B cell (primary cell): ENCODE data around the gene ROR2. TPM values are rescaled to one million over a fixed set of nuclear protein-coding genes. Genes with fewer than 3 reads are reported as not detected.

Source experiments
- ATAC-seq: fragments of 200-7000 bp; cut with Tn5 transposase; one replicate; pipeline ENCODE4 v1.10.0; 2021; ENCODE audit warnings: low read depth, mild to moderate bottlenecking, moderate number of reproducible peaks, moderate library complexity
- CTCF ChIA-PET: fragments of 350-600 bp; sonication (Branson Sonifier 250); formaldehyde crosslinking; loops from one replicate; lab custom pipeline; 2021; ENCODE audit warnings: antibody characterized with exemption, inconsistent platforms; lab: Charles Lee
- POLR2A ChIA-PET: fragments of 350-600 bp; sonication (Branson Sonifier 250); formaldehyde crosslinking; loops from one replicate; lab custom pipeline; 2021; ENCODE audit warnings: antibody characterized with exemption; lab: Charles Lee
- DNase-seq: peaks from one replicate; pipeline ENCODE4 v3.0.0; 2013
- H2AFZ ChIP-seq: 2 replicates; pipeline ENCODE4 v1.6.1; 2012; ENCODE audit warnings: mild to moderate bottlenecking, low read depth, low read length; ENCODE audit not compliant: insufficient read depth, poor library complexity, severe bottlenecking
- H3K27ac ChIP-seq, 2 donors: 1 replicate in 1 of 2; 2 replicates in 1 of 2; pipeline ENCODE4 v1.5.1; 2012 to 2013; ENCODE audit warnings: low read length in 2 of 2, mild to moderate bottlenecking in 2 of 2, moderate library complexity in 1 of 2
- H3K27me3 ChIP-seq, 4 experiments: fragments of 200-600 bp in 1 of 4; sonication (generic) in 1 of 4; replicated peaks in 1 of 4; 1 replicate in 2 of 4; 2 replicates in 2 of 4; pipeline versions ENCODE4 v1.6.1 to v1.7.0; 2013 to 2016; ENCODE audit warnings: low read length in 3 of 4, mild to moderate bottlenecking in 2 of 4, mixed read lengths in 1 of 4, moderate library complexity in 1 of 4; ENCODE audit not compliant: insufficient read depth in 4 of 4, control insufficient read depth in 3 of 4; ENCODE audit errors: control extremely low read depth in 1 of 4
- H3K36me3 ChIP-seq, 2 experiments: replicated peaks in 1 of 2; 1 replicate in 1 of 2; 2 replicates in 1 of 2; pipeline versions ENCODE4 v1.6.1 to v1.7.1; 2013; ENCODE audit warnings: low read length in 1 of 2; ENCODE audit not compliant: insufficient read depth in 2 of 2, control insufficient read depth in 1 of 2; ENCODE audit errors: control extremely low read depth in 1 of 2, extremely low read depth in 1 of 2
- H3K4me1 ChIP-seq, 2 donors: fragments of 200-600 bp in 1 of 2; sonication (generic) in 1 of 2; 1 replicate in 1 of 2; 2 replicates in 1 of 2; pipeline versions ENCODE4 v1.5.1 to v1.6.1; 2013 to 2017; ENCODE audit warnings: low read length in 2 of 2; ENCODE audit not compliant: control insufficient read depth in 2 of 2, insufficient read depth in 2 of 2
- H3K4me2 ChIP-seq: replicated peaks from 2 replicates; pipeline ENCODE3; 2012; ENCODE audit warnings: mild to moderate bottlenecking, low read depth, low read length; ENCODE audit not compliant: poor library complexity, severe bottlenecking
- H3K4me3 ChIP-seq, 5 experiments: fragments of 200-600 bp in 1 of 5; sonication (generic) in 1 of 5; 1 replicate in 3 of 5; 2 replicates in 2 of 5; pipeline versions ENCODE4 v1.5.1 to v1.7.0; 2011 to 2016; ENCODE audit warnings: low read length in 4 of 5, mild to moderate bottlenecking in 4 of 5, low read depth in 2 of 5, control low read depth in 1 of 5, moderate library complexity in 1 of 5; ENCODE audit not compliant: insufficient read depth in 1 of 5; ENCODE audit errors: control extremely low read depth in 1 of 5, extremely low read depth in 1 of 5
- H3K79me2 ChIP-seq: fragments of 200-600 bp; sonication (generic); one replicate; pipeline ENCODE4 v1.6.0; 2016; ENCODE audit warnings: low read length; ENCODE audit not compliant: control insufficient read depth, insufficient read depth
- H3K9ac ChIP-seq: fragments of 200-600 bp; sonication (generic); 2 replicates; pipeline ENCODE4 v1.6.1; 2017; ENCODE audit warnings: mild to moderate bottlenecking, low read length, moderate library complexity
- H3K9me3 ChIP-seq, 3 donors: one replicate each; pipeline versions ENCODE4 v1.6.1 to v1.7.1; 2013; ENCODE audit warnings: low read length in 2 of 3; ENCODE audit not compliant: control insufficient read depth in 2 of 3, insufficient read depth in 1 of 3; ENCODE audit errors: control extremely low read depth in 1 of 3
- H4K20me1 ChIP-seq: 2 replicates; pipeline ENCODE4 v1.6.0; 2012; ENCODE audit warnings: mild to moderate bottlenecking, low read length; ENCODE audit not compliant: insufficient read depth, control insufficient read depth, poor library complexity, severe bottlenecking
- H3K27ac Mint-ChIP-seq: one replicate; pipeline ENCODE4 v1.8.0; 2021; ENCODE audit warnings: mixed read lengths
- H3K27me3 Mint-ChIP-seq: one replicate; pipeline ENCODE4 v1.8.0; 2021; ENCODE audit warnings: mixed read lengths
- H3K4me1 Mint-ChIP-seq: one replicate; pipeline ENCODE4 v1.8.0; 2021; ENCODE audit warnings: mixed read lengths
- H3K4me3 Mint-ChIP-seq: one replicate; pipeline ENCODE4 v1.8.0; 2021; ENCODE audit warnings: mixed read lengths
- H3K9me3 Mint-ChIP-seq: one replicate; pipeline ENCODE4 v1.8.0; 2022; ENCODE audit warnings: mixed read lengths; ENCODE audit not compliant: insufficient read depth
- CTCF ChIP-seq: fragments of 200-600 bp; IDR thresholded peaks from one replicate; pipeline ENCODE4 v1.8.0; 2022; ENCODE audit warnings: antibody characterized with exemption, mild to moderate bottlenecking
- EZH2 ChIP-seq: IDR thresholded peaks from 2 replicates; pipeline ENCODE4 v1.6.1; 2012; ENCODE audit warnings: borderline replicate concordance, low read depth, mild to moderate bottlenecking, moderate library complexity, low read length; ENCODE audit not compliant: insufficient read depth, poor library complexity, severe bottlenecking
- WGBS: methylation state at CpG from one replicate; pipeline ENCODE4 v1.1.5; 2013; ENCODE audit warnings: missing lambda C conversion rate; ENCODE audit not compliant: insufficient coverage; 5-methylcytosine and 5-hydroxymethylcytosine counted together
- intact Hi-C: fragments of 100-400 bp; cut with micrococcal nuclease; formaldehyde crosslinking; loops from one replicate; pipeline ENCODE4 v1.10.0; 2022
- polyA plus RNA-seq: library from polyadenylated mRNA; depleted of rRNA; stranded (reverse); fragments of >200 nt; gene quantifications from 2 replicates; pipeline ENCODE4 v1.2.3, GENCODE V29; 2012
- total RNA-seq, 2 donors: library from RNA; stranded (reverse); fragments of 120-200 nt in 1 of 2; gene quantifications; 1 replicate in 1 of 2; 2 replicates in 1 of 2; pipeline versions ENCODE4 v1.2.3 to v1.2.4, GENCODE V29; 2013 to 2022

Gene ROR2
- total and polyA plus RNA-seq, 2 donors (not counting 1 experiment from before 2014, with no cell fraction given): 0.21 to 0.49 TPM

GRCh38 chr9:91782708-91783214, 167.3 kb downstream of the ROR2 start:
- no peak overlapping the region for H3K4me3 ChIP-seq
- no peak overlapping the region for H3K4me2 ChIP-seq
- POLR2A ChIA-PET: no interaction called here
- no peak overlapping the region for H3K27ac Mint-ChIP-seq
- intact Hi-C loops: no loop called here
- CTCF ChIA-PET: interaction anchor here (0.7 to 0.9 kb wide), 2 partner anchors 11 to 424 kb away, joined by 3 to 5 read pairs; no protein-coding TSS in a partner anchor
- no peak for DNase-seq
- H3K4me3 Mint-ChIP-seq: no peak overlapping the region
- peaks cover 36% of the 10 kb centered on the region for H3K27me3 Mint-ChIP-seq
- 83% methylated on average over 5 of the region's 5 CpGs for WGBS
- no peak for TF ChIP-seq CTCF
- TF ChIP-seq EZH2: no peak
- H3K9ac ChIP-seq: no peak overlapping the region
- no peaks in the 10 kb centered on the region for H3K79me2 ChIP-seq
- no peaks in the 10 kb centered on the region for H3K4me1 ChIP-seq
- H3K27me3 ChIP-seq: peaks cover 0 to 11% (median 2%) of the 10 kb centered on the region in 4 experiments
- no peak for ATAC-seq
- H2AFZ ChIP-seq: no peak overlapping the region
- H3K4me1 Mint-ChIP-seq: no peaks in the 10 kb centered on the region
- no peaks in the 10 kb centered on the region for H3K9me3 Mint-ChIP-seq
- no peaks in the 10 kb centered on the region for H4K20me1 ChIP-seq
- H3K9me3 ChIP-seq: peaks cover 0 to 11% (median 0%) of the 10 kb centered on the region in 3 donors
- H3K27ac ChIP-seq: no peak overlapping the region
- no peaks in the 10 kb centered on the region for H3K36me3 ChIP-seq

- no peak overlapping the region for H3K9ac ChIP-seq
- H4K20me1 ChIP-seq: no peaks in the 10 kb centered on the region
- 80% methylated on average over 1 of the region's 3 CpGs for WGBS
- TF ChIP-seq EZH2 (no peak), CTCF (no peak)
- no peaks in the 10 kb centered on the region for H3K4me1 Mint-ChIP-seq
- no peak overlapping the region for H3K27ac Mint-ChIP-seq
- DNase-seq: no peak
- H3K27ac ChIP-seq: no peak overlapping the region
- ChIA-PET CTCF (no interaction called here), POLR2A (no interaction called here)
- H3K27me3 Mint-ChIP-seq: peaks cover 37% of the 10 kb centered on the region
- no peak overlapping the region for H3K4me2 ChIP-seq
- peaks cover 0 to 11% (median 0%) of the 10 kb centered on the region in 3 donors for H3K9me3 ChIP-seq
- intact Hi-C loops: no loop called here
- peaks cover 0 to 11% (median 2%) of the 10 kb centered on the region in 4 experiments for H3K27me3 ChIP-seq
- no peak overlapping the region for H2AFZ ChIP-seq
- H3K4me1 ChIP-seq: no peaks in the 10 kb centered on the region
- no peak overlapping the region for H3K4me3 ChIP-seq
- no peak overlapping the region for H3K4me3 Mint-ChIP-seq
- no peaks in the 10 kb centered on the region for H3K36me3 ChIP-seq
- no peak for ATAC-seq
- H3K9me3 Mint-ChIP-seq: no peaks in the 10 kb centered on the region
- H3K79me2 ChIP-seq: no peaks in the 10 kb centered on the region
Measured at GRCh38 chr9:91781906-91782305, 168.1 kb downstream of the ROR2 start.
